Endometrial microvascular endothelial cells (primary cell): Measurements from ENCODE around the gene SUSD5. TPM values are rescaled to one million over a fixed set of nuclear protein-coding genes. Genes with fewer than 3 reads are reported as not detected.

ENCODE experiments used
- in situ Hi-C: cut with HindIII; loops from 2 replicates; pipeline ENCODE4 v1.10.0; 2017; ENCODE audit warnings: low sequenced_read_pairs, low pct_unique_long_range_greater_than_20kb; ENCODE audit errors: inconsistent ontology term
- total RNA-seq: library from RNA; depleted of rRNA; stranded (reverse); fragments of >200 nt; gene quantifications from one replicate; pipeline ENCODE4 v1.2.3, GENCODE V29; 2015; ENCODE audit errors: inconsistent ontology term

Gene SUSD5
- total RNA-seq: 9.6 TPM

DNA sequence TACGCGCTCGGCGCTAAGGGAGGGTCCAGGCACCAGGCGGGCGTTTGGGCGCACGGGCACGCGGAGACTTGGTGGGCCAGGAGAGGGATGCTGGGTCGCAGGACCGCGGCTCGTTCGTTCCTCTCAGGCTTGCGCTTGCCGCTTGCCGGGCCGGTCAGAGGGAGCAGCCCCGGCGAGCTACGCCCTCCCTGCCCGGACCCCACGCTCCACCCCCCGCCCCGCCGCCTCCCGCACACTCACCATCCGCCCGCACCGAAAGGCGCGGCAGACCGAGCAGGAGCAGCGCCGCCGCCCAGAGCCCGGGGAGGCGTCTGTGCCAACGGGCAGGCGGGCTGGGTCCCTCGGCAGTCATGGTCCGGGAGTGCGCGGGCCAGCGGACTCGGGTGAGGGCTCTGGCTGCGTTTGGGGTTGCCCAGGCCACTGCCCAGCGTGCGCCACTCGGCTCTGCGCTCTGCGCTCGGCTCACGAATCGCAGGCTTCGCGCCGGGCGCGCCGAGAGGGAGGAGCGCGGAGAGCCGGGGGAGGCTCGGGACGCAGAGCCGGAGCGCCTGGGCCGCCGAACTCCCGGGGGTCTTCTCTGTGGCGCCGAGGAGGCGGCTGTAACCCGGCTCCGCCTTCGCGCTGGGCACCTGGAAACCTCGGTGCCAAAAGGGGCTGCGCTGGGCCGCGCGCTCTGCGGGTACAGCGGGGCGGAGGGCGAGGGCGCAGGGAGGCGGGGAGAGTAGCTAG, at the start of gene SUSD5:
SUSD5 (minus strand) TSS at position 365 of the 729 bp plus-strand sequence; CDS start at position 352, 13 bp downstream.
- in situ Hi-C loops: no loop called here

DNA sequence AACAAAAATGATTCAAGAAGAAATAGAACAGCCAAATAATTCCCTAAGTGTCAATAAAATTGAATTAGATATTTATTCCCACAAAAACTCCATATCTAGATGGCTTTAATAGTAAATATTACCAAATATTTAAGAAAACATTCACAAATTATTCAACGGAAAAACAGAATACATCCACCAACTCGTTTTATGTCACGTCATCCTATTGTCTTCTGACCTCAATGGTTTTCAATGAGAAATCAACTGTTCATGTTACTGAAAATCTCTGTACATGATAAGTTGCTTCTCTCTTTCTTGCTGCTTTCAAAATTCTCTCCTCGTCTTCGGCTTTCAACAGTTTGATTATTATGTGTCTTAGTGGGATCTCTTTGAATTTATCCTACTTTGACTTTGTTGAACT, 41.5 kb upstream of the SUSD5 start:
- in situ Hi-C loops: no loop called here

DNA sequence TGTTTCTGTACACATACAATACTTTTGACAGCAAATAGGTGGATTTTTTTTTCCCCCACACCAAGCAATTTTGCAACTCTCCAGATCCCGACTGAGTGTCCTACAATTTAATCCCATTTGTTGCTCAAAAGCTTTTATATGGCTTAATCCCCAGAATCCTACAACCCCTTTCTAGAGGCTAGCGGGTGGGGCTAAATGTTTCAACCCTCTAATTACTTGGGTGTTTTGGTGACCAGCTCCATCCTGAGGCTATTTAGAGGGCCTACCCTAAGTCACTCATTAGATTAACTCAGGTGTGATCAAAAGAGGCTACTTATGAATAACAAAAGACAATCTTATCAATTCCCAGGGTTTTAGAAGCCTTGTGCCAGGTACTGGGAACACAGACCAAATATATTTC, 37.6 kb upstream of the SUSD5 start:
- in situ Hi-C loops: no loop called here

DNA sequence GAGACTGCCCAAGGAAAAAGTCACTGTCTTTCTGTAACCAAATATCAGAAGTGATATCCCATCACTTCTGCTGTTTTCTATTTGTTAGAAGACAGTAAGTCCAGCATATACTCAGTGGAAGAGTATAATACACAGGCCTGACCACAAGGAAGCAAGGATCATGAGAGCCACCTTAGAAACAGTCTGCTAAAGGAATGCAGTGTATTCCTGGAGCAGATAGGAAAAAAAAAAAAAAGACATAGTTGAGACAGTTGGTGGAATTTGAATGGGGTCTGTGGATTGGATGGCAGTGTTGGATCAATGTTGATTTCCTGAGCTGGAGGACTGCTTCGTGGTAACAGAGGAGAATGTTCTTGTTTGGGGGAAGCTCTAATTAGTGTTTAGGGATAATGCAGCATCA, 32.1 kb upstream of the SUSD5 start:
- in situ Hi-C loops: no loop called here

GRCh38 chr3:33246786-33247185, 28.2 kb upstream of the SUSD5 start:
- in situ Hi-C loops: no loop called here

DNA sequence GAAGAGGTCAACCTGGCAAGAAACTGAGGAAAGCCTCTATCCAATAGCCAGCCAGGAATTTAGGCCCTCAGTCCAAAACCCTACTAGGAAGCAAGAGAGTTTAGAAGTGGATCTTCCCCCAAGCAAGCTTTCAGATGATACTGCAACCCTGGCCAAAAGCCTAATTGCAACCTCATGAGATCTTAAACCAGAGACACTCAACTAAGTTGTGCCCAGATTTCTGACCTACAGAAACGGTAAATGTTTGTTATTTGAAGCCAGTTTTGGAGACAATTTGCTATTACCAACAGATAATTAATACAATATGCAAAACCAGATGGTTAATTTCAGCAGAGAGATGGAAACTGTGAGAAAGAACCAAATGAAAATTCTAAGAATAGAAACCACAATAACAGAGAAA, 21.7 kb upstream of the SUSD5 start:
- in situ Hi-C loops: no loop called here

GRCh38 chr3:33238923-33239322, 20.3 kb upstream of the SUSD5 start:
- in situ Hi-C loops: no loop called here

DNA sequence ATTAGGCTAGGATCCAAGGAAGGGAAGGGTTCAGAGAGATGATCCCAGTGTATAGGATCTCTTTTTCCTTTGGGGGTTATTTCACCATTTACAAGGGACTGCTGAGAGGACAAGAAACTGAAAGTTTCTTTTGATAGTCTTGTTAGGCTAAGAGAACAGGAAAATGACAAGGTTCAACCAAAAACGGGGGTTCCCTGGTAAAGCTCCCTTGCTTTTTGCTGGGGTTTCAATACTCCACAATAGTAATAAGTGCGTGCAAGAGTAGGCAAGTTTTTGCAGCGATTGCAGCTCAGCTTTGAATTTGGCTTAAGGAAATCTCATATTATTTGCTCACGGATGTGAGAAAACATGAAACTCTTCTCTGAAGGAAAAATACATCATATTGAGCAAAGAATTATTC, 18.8 kb upstream of the SUSD5 start:
- in situ Hi-C loops: no loop called here

GRCh38 chr3:33236005-33236404, 17.4 kb upstream of the SUSD5 start:
- in situ Hi-C loops: no loop called here

DNA sequence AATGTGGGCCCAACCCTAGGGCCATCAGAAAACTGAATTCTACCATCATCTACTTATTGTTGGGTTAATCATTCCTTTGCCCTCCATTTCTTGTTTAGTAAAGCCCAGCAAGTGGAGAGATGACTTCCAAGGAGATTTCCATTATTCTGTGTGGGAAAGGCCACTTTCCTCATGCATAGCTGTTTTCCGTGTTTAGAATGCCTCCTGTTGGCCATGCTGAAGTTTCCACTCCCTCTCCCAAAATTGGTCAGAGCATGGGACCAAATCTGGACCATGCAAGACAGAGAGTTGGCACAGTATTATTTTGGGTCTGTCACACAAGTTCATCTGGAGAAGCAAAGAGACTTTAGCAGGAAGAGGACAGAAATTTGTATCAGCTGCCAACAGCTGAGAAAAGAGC, 15.3 kb upstream of the SUSD5 start:
- in situ Hi-C loops: no loop called here

DNA sequence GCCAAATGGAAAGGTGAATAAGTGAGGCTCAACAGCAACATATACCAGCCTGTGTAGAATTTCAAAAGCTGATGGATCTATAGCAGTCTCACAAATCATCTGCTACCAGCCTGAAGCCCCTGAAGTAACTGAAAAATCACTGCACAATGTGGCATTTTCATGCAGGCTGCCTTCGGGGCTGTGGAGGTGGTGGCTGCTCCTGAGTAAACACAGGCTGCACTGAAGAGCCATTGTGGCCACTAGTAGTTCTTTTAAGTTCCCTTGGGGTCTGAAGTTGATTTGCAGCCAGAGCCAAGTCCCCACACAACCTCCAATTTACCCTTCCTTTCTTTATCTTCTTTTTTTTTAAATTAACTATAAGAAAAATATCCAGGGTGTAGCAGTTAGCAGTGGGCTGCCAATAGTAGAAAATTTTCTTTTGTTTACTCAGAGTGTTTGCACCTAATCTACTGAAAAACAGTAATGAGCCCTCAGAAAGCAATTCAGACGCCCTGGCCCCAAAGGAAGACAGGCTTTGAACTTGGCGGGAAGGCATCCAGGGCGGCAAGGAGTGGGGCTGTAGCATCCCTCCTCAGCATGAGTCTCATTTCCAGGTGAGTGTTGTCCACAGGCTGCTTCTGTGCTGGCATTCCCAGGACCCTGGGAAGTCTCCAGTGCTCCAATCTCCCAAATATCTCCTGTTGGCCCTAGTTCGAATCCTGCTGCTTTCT, 13.3 kb upstream of the SUSD5 start:
- in situ Hi-C loops: no loop called here

DNA sequence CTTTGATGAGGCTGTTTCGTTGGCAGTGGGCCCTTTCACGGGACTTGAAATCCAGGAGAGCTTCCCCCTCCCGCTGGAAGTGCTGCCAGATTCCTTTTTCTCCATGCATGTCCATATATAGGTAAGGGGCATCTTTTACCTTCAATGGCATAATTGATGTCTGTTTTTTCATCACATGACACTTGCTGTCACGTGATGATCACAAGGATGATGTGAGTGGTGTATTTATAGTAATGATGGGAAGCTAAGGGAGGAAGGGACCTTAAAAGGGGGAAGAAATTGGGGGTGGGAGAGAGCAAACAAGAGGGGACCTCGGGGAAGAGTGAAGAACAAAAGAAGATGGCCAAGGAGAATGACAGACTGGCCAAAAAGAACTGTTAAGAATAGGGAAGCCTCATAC, 11.3 kb upstream of the SUSD5 start:
- in situ Hi-C loops: no loop called here

- in situ Hi-C loops: no loop called here
Observed at GRCh38 chr3:33229066-33229465, 10.5 kb upstream of the SUSD5 start.

DNA sequence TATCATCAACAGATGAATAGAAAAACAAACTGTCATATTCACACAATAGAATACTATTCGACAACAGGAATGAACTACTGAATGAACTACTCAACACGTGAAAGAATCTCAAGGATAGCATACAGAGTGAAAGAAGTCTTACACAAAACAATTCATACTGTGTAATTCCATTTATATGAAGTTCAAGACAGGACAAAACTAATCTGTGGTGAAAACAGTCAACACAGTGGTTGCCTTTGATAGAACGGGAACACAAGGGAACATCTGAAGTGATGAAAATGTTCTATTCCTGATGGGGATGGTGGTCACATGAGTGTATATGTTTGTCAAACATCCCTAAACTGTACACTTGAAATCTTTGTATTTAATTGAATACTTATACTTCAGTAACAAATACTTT, 2.6 kb upstream of the SUSD5 start:
- in situ Hi-C loops: no loop called here

GRCh38 chr3:33219175-33219487, 521 bp upstream of the SUSD5 start:
- in situ Hi-C loops: no loop called here

GRCh38 chr3:33217866-33218445, 654 bp downstream of the SUSD5 start:
- in situ Hi-C loops: no loop called here

GRCh38 chr3:33215739-33216138, 2.9 kb downstream of the SUSD5 start:
- in situ Hi-C loops: no loop called here

- in situ Hi-C loops: no loop called here
Observed at GRCh38 chr3:33212406-33212805, 6.2 kb downstream of the SUSD5 start.

DNA sequence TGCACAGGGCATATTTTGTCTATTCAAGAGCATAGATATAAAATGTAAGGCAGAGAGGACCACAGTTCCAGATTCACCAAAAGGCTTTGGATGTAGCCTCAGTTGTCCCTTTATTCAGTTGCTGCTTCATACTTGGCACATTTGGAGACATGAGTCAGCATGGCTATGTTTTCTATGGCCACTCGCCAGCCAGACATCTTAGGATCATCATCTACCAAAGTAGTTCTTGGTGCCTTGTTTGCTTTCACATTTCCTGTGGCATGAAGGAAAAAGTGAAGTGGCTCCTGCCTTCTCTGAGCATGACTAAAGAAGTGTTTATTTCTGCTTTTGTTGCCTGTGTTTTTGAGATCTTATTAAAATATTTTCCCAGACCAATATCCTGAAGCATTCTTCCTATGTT, 7.2 kb downstream of the SUSD5 start:
- in situ Hi-C loops: no loop called here

- in situ Hi-C loops: no loop called here
Observed at GRCh38 chr3:33209357-33209756, 9.3 kb downstream of the SUSD5 start.
